ENCODE measurements around the gene SIKE1.

The SIKE1 gene

DNA sequence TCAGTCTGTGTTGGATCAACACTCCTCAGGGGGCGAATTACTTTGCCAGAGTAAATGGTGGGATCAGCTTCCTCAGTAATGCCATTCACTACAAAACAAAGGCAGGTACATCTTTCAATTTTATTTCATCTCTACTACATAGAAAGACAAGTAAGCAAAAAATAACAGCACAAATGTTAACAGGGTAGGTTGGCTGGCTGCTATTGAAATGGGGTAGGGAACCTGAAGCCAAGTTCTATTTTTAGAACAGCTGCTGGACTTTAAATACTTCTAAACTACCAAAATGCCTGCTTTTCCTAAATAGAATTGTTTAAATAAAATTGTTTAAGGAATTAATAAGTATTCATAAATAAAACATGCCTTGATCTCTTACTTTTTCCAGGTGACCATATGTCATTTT lies 56.6 kb downstream of the SIKE1 start:
- no peaks in the 10 kb centered on the region for H3K9me3 ChIP-seq
- no peak overlapping the region for H3K4me3 ChIP-seq
- no peak for DNase-seq
- no peak for TF ChIP-seq CTCF (IDR thresholded peaks at IDR 0.05)
- peaks cover 86 to 99% (median 98%) of the 10 kb centered on the region in 3 donors for H3K36me3 ChIP-seq
- no peak overlapping the region for H3K27ac ChIP-seq
- intact Hi-C loops (cut with DNase I; ENCODE audit: low total_unique reads) = loop anchor here (5.0 kb wide), 1 partner anchor 978 kb away; no protein-coding TSS in a partner anchor
- H3K4me1 ChIP-seq = peaks cover 0 to 12% (median 0%) of the 10 kb centered on the region in 4 donors
- H3K27me3 ChIP-seq = no peaks in the 10 kb centered on the region

GRCh38 chr1:114723457-114723856 lies 57.0 kb downstream of the SIKE1 start:
- H3K36me3 ChIP-seq = peaks cover 86 to 99% (median 99%) of the 10 kb centered on the region in 3 donors
- TF ChIP-seq CTCF (IDR thresholded peaks at IDR 0.05) = no peak
- DNase-seq = no peak
- no peak overlapping the region for H3K27ac ChIP-seq
- peaks cover 0 to 12% (median 0%) of the 10 kb centered on the region in 4 donors for H3K4me1 ChIP-seq
- intact Hi-C loops (cut with DNase I; ENCODE audit: low total_unique reads) = loop anchor here (5.0 kb wide), 1 partner anchor 979 kb away; no protein-coding TSS in a partner anchor
- no peaks in the 10 kb centered on the region for H3K9me3 ChIP-seq
- no peaks in the 10 kb centered on the region for H3K27me3 ChIP-seq
- no peak overlapping the region for H3K4me3 ChIP-seq

GRCh38 chr1:114720492-114720891 lies 60.0 kb downstream of the SIKE1 start:
- Histone ChIP-seq H3K27ac (no peak overlapping the region), H3K4me3 (no peak overlapping the region), H3K9me3 (no peaks in the 10 kb centered on the region), H3K27me3 (no peaks in the 10 kb centered on the region), H3K36me3 (peaks cover 71 to 81% (median 80%) of the 10 kb centered on the region in 3 donors), H3K4me1 (peaks cover 0 to 23% (median 1%) of the 10 kb centered on the region in 4 donors)
- TF ChIP-seq CTCF (IDR thresholded peaks at IDR 0.05) = no peak
- DNase-seq = no peak
- intact Hi-C loops (cut with DNase I; ENCODE audit: low total_unique reads) = loop anchor here (5.0 kb wide), 1 partner anchor 982 kb away; no protein-coding TSS in a partner anchor
